LHCN-M2 (cell line): ENCODE data around the gene OR10H3. TPM values are rescaled to one million over a fixed set of nuclear protein-coding genes. Genes with fewer than 3 reads are reported as not detected.
"Not testable (repeated sequence)": the region's sequence is repeated elsewhere in the genome, so short reads cannot be mapped to it uniquely, and the experiment has no call there.

Source experiments
- DNase-seq: peaks from one replicate; pipeline ENCODE4 v3.0.0-alpha.2; 2012; ENCODE audit warnings: low read depth
- polyA plus RNA-seq: library from polyadenylated mRNA; unstranded; fragments of >200 nt; gene quantifications from one replicate; pipeline ENCODE4 v1.2.1, GENCODE V29; 2012; ENCODE audit warnings: missing spikeins
- total RNA-seq: library from RNA; depleted of rRNA; stranded (reverse); fragments of >200 nt; gene quantifications from 2 replicates; pipeline ENCODE4 v1.2.3, GENCODE V29; 2014; rRNA removed

The OR10H3 gene, protein sequence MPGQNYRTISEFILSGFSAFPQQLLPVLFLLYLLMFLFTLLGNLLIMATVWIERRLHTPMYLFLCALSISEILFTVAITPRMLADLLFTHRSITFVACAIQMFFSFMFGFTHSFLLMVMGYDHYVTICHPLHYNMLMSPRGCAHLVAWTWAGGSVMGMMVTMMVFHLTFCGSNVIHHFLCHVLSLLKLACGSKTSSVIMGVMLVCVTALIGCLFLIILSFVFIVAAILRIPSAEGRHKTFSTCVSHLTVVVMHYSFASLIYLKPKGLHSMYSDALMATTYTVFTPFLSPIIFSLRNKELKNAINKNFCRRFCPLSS
- total RNA-seq, result not detected in 2 replicates
- polyA plus RNA-seq, result not detected

DNA sequence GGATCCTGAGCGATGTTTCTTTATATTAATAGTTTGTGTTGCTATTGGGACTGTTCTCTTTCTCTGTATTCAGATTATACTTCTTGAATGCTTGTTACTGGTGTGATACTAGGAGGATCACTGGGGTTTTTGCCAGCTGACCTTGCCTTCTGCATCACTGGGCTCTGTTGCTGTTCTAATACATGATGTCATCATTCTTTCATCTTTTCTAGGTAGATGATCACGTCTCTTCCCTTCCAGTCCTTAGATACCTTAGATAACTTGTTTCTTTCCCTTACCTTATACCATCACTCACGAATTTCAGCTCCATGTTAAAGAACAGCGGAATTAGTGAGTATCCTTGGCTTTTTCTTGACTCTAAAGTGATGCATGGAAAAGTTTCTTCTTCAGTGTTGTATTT, at the start of gene OR10H3:
Gene OR10H3 (plus strand): TSS at position 264 of the 400 bp plus-strand sequence. CDS start 3,408 bp downstream, outside the sequence.
- no peak for DNase-seq

DNA sequence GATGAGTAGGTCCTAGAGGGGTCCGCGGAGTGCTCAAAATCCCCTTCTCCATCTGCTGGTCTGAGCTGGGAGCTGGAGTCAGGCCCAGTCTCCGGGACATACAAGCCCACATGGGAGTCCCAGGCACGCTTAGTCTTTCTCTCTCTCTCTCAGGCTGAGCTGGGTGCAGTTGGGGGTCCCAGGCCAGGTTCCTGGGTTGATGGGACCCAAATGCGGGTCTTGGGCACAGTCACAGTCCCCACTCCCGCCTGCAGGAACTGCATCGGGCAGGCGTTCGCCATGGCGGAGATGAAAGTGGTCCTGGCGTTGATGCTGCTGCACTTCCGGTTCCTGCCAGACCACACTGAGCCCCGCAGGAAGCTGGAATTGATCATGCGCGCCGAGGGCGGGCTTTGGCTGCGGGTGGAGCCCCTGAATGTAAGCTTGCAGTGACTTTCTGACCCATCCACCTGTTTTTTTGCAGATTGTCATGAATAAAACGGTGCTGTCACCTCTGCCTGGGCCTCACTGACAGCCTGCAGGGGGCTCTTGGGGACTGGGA, 41.1 kb upstream of the OR10H3 start:
- DNase-seq, result no peak

DNA sequence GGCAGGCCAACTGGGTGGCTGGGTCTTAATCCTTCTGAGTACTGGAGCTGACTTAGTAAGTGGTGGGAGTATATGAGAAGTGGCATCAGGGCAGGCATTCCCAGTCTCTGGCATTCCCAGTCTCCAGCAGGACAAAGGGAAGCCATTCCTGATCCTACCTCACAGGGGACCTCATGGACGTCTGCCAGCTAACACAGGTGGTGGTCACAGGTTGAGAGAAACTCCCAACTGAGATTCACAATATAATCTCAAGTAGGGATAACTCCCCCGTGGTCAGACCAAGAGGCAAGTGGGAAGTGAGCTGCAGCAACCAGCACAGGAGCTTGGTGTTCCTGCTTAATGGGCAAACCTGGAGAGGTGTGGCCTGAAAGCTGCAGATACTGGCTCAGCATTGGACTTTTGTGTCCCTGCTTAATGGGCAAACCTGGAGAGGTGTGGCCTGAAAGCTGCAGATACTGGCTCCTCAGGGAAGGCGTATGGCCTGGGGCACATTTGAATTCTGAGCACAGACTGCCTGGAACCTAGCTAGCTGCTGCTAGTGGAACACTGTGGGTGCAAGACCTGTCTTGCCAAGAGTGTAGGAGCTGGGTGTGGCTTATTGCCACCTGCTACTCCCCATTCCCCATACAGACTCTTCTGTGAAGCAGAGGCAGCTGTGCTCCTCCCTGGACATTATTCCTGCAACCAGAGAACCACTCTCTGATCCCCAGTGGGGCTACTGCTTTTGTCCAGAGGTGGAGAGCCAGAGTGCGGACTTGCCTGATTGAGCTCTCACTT, 35.8 kb upstream of the OR10H3 start:
- DNase-seq, result no peak

DNA sequence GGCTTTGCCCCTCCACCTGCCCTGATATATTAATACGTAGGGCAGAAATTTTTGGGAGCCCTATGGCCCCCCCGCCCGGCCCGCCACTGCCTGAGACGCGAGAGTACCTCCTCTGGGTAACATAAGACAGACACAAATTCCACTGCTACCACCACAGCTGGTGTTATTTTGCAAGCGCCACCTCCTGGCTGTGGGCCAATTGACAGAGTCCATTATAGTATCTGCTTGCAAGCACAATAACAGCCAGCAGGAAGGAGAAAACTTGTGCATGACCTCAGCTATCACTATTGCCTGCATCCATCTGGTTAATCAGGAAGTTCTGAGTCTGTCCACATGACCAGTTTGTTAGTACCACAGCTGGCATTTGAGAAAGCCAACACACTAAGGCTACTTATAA, 35.3 kb upstream of the OR10H3 start:
- peak; percentile 9 for DNase-seq

GRCh38 chr19:15714638-15715037, 23.1 kb upstream of the OR10H3 start:
- no peak for DNase-seq

- no peak for DNase-seq
Measured at GRCh38 chr19:15715642-15716041, 22.1 kb upstream of the OR10H3 start.

DNA sequence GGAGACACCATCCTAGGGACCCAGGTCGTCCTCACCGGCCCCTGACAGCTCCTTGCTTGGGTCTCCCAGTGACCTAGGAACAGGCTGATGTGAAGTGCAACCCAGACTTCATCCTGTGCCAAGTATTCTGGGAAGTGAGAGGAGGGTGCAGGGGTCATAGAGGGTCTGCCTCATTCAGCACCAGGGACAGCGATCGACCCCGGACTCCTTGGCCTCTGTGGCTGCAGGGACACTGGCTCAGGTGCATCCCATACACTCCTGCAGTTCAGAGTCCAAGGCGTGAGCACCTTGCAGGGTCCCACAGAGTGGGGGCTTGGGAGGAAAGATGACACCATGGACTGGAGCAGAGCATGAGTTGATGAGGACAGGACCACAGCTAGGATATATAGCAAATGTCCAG, 20.0 kb upstream of the OR10H3 start:
- DNase-seq, result no peak

DNA sequence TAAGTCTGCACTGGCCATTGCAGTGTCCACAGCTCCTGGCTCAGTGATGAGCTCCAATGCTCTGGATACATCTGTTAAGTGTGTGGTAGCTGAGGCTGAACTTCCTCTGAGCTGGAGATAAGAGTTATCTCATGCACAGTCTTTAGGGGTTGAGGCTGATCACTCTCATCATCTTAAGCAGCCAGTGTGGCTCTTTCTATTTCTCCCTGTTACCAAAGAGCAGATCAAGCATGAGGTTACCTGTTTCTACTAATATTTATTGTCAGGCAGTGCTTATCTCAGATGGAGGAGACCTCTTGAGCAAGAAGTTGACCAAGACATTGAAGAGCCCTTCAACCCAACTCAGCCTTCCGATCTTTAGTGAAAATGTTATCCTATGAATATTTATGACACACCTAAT, 16.5 kb upstream of the OR10H3 start:
- DNase-seq, result no peak

GRCh38 chr19:15722956-15723355, 14.8 kb upstream of the OR10H3 start:
- DNase-seq, result no peak

GRCh38 chr19:15727724-15728123, 10.1 kb upstream of the OR10H3 start, which contains the start of gene OR10H2:
TSS of gene OR10H2 (plus strand) at chr19:15728024. CDS start at chr19:15728044, 20 bp downstream.
- no peak for DNase-seq

DNA sequence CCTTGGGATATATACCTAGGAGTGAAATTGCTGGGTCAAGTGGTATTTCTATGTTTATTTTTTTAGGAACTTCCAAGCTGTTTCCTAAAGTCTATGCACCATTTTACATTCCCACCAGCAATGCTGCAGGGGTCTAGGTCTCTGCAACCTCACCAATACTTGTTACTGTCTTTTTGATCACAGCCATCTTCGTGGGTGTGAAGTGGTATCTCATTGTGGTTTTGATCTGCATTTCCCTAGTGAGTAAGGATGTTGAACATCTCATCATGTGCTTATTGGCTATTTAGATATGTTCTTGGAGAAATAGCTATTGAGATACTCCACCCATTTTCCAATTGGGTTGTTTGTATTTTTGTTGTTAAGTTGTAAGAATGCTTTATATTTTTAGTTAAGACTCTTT, 7.2 kb upstream of the OR10H3 start:
- DNase-seq, result no peak

DNA sequence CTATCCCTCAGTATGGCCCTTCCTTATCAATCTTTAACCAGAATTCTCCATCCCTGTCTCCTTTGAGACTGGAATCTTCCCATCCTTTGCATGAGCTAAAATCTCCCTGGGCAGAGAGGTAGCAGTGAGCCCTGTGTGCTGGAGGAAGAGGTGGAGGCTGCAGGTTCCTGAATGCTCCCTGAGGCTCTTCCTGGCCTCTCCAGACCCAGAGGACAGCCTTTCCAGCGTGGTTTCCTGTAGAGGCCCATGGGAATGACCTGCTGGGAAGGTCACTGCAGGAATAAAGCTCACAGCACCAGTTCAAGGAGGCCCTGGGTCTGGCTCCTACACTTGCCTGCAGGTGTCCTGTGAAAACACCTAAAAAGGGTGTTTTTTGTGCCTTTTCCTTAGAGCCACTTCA, 5.4 kb upstream of the OR10H3 start:
- no peak for DNase-seq

DNA sequence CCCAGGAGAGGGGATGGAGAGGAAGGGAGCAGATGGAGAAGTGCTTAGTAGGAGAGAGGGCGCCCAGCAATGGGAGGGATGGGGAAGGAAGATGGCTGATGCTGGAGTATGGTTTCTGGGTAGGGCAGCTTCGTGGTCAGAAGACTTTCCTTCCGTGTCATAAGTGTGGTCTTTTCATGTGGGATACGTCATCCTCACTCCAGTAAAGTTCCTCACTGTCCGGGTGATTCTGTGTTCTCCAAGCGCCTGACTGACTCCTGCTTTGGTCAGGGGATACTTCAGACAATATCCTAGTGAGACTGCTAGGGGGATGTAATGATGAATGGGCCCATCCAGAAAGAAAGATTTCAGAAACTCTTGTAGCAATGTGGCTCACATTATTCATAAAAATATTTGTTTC, 3.9 kb upstream of the OR10H3 start:
- DNase-seq, result no peak

DNA sequence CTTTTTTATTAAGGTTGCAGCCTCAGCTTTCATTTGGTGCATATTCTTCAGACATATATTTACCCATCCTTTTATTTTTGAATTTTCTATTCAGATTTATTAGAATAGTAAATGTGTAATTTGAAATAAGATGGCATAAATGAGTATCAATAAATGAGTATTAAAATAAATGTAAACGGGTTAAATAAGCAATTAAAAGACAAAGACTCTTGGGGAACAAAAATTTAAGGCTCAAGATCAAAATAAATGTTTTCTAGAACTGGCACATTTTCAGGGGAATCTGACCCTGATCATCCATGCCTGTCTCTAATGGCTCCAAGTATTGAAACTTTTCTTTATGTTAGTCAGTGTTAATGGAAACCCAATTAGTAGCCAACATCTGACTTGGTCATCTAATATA, 3.0 kb downstream of the OR10H3 start:
- no peak for DNase-seq

- DNase-seq, result no peak
Measured at GRCh38 chr19:15748239-15748638, 10.5 kb downstream of the OR10H3 start.

GRCh38 chr19:15758379-15758778, 20.6 kb downstream of the OR10H3 start:
- no peak for DNase-seq

DNA sequence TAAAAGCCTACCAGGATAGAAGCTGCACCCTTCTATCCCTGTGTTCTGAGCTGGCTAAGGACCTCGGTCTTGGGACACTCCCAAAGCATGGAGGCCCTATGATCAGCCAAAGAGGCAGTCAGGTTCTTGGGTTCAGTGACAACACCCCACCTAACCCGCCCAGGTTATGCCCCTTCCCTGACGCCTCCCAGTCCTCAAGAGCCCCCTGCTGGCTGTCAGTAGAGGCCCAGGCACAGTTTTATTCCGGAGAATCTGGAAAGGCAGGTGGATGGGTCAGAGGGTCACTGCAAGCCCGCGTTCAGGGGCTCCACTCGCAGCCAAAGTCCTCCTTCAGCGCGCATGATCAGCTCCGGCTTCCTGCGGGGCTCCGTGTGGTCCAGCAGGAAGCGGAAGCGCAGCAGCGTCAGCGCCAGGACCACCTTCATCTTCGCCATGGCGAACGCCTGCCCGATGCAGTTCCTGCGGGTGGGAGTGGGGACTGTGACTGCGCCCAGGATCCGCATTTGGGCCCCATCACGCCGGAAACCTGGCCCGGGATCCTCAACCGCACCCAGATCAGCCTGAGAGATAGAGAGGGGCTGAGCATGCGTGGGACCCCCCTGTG, 22.3 kb downstream of the OR10H3 start:
- DNase-seq, result no peak

DNA sequence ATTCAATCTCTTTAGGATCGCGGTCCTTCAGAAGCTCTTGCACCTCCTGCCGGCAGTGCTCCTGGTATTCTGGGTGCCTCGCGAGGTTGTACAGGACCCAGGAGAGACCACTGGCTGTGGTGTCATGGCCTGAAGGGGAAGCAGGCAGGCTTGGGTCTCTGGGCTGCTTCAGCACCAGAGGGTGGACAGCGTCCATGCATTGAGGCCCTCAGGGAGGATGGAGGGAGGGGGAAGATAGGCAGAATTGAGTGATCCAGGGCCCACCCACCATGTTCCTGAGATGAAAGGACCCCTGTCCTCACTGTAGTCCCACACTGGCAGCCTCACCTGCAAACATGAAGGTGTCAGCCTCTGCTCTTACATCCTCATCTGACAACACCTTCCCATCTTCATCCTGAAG, 31.8 kb downstream of the OR10H3 start:
- DNase-seq, result no peak

- not testable (repeated sequence) for DNase-seq
Measured at GRCh38 chr19:15774159-15774558, 36.4 kb downstream of the OR10H3 start.

- no peak for DNase-seq
Measured at GRCh38 chr19:15775249-15775648, 37.5 kb downstream of the OR10H3 start.

- DNase-seq, result no peak
Measured at GRCh38 chr19:15776264-15776663, 38.5 kb downstream of the OR10H3 start.
